Parathyroid adenoma (tissue), 2 donors: ENCODE measurements around the gene PEPD.

ENCODE experiments used
- H2AFZ ChIP-seq: fragments of 300-600 bp; sonication (generic); one replicate; pipeline ENCODE4 v1.7.0; 2017; ENCODE audit warnings: antibody characterized with exemption, mild to moderate bottlenecking
- H3K27ac ChIP-seq: fragments of 300-600 bp; sonication (generic); one replicate; pipeline ENCODE4 v1.7.0; 2017
- H3K27me3 ChIP-seq: fragments of 300-600 bp; sonication (generic); one replicate; pipeline ENCODE4 v1.7.0; 2017; ENCODE audit warnings: low read length; ENCODE audit not compliant: control insufficient read depth, insufficient read depth
- H3K36me3 ChIP-seq: fragments of 300-600 bp; sonication (generic); one replicate; pipeline ENCODE4 v1.7.0; 2017; ENCODE audit warnings: low read length; ENCODE audit not compliant: control insufficient read depth, insufficient read depth
- H3K4me1 ChIP-seq: fragments of 300-600 bp; sonication (generic); one replicate; pipeline ENCODE4 v1.7.0; 2017; ENCODE audit warnings: control low read depth
- H3K4me2 ChIP-seq: fragments of 300-600 bp; sonication (generic); one replicate; pipeline ENCODE4 v1.7.0; 2017; ENCODE audit warnings: low read length
- H3K4me3 ChIP-seq: fragments of 300-600 bp; sonication (generic); one replicate; pipeline ENCODE4 v1.7.0; 2017; ENCODE audit warnings: low read depth, low read length
- H3K79me2 ChIP-seq: fragments of 300-600 bp; sonication (generic); one replicate; pipeline ENCODE4 v1.7.0; 2017; ENCODE audit warnings: control low read depth
- H3K9ac ChIP-seq: fragments of 300-600 bp; sonication (generic); one replicate; pipeline ENCODE4 v1.7.0; 2017; ENCODE audit warnings: mild to moderate bottlenecking
- H3K9me3 ChIP-seq: fragments of 300-600 bp; sonication (generic); one replicate; pipeline ENCODE4 v1.7.0; 2017; ENCODE audit warnings: low read length; ENCODE audit not compliant: control insufficient read depth
- CTCF ChIP-seq: fragments of 300-600 bp; sonication (generic); IDR thresholded peaks from one replicate; pipeline ENCODE4 v1.7.0; 2017; ENCODE audit warnings: antibody characterized with exemption, mild to moderate bottlenecking
- donor health status: primary hyperparathyroidism.

Gene PEPD

DNA sequence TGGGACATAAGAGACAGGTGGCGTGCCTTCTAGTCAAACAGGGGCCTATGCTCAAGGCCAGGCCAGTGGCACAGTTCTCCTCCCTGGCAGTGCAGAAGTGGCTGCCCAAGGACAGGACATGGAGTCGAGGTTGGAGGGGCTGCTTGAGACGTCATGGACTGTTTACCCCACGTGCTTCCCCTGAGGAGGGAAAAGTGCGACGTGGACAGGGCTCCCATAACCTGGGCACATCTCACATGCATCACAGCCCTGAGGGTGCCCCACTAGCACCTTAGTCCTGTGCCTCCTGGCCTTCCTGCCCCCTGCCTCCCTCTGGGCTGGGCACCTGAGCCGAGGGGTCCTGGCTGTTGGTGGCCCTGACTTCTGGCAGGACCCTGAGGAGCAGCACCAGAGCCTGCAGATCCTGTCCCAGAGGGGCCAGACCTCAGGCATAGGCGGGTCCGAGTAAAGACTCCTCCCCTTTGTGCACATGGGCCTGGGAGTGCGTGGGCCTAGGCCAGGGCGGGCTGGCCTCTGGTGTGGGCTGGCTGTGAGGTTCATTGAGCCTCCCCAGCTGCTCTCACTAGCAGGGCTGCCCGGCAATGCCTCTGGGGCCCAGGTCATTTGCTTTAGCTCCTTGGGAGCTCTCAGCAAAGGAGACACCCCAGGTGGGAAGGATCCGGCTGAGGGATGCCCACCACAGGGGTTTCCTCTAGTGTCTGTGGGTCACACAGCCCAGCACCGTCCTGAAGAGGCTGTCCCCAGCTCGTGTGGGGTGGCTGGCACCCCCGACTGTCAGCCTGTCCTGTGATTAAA, 82.4 kb downstream of the PEPD start:
- Histone ChIP-seq H3K4me2 (no peak overlapping the region), H3K79me2 (no peaks in the 10 kb centered on the region), H3K4me1 (no peaks in the 10 kb centered on the region), H3K36me3 (no peaks in the 10 kb centered on the region), H3K27ac (no peak overlapping the region), H3K9ac (no peak overlapping the region), H2AFZ (no peak overlapping the region), H3K27me3 (no peaks in the 10 kb centered on the region), H3K9me3 (no peaks in the 10 kb centered on the region), H3K4me3 (no peak overlapping the region)
- TF ChIP-seq CTCF, result no peak

GRCh38 chr19:33437821-33438671, 83.5 kb downstream of the PEPD start:
- Histone ChIP-seq H2AFZ (no peak overlapping the region), H3K27ac (no peak overlapping the region), H3K4me2 (no peak overlapping the region), H3K27me3 (no peaks in the 10 kb centered on the region), H3K79me2 (no peaks in the 10 kb centered on the region), H3K4me1 (no peaks in the 10 kb centered on the region), H3K9ac (no peak overlapping the region), H3K9me3 (no peaks in the 10 kb centered on the region), H3K4me3 (no peak overlapping the region), H3K36me3 (no peaks in the 10 kb centered on the region)
- no peak for TF ChIP-seq CTCF

GRCh38 chr19:33437393-33437820, 84.2 kb downstream of the PEPD start:
- Histone ChIP-seq H3K4me3 (no peak overlapping the region), H3K27me3 (no peaks in the 10 kb centered on the region), H2AFZ (no peak overlapping the region), H3K36me3 (no peaks in the 10 kb centered on the region), H3K9me3 (no peaks in the 10 kb centered on the region), H3K4me1 (no peaks in the 10 kb centered on the region), H3K79me2 (no peaks in the 10 kb centered on the region), H3K27ac (no peak overlapping the region), H3K9ac (no peak overlapping the region), H3K4me2 (no peak overlapping the region)
- no peak for TF ChIP-seq CTCF

DNA sequence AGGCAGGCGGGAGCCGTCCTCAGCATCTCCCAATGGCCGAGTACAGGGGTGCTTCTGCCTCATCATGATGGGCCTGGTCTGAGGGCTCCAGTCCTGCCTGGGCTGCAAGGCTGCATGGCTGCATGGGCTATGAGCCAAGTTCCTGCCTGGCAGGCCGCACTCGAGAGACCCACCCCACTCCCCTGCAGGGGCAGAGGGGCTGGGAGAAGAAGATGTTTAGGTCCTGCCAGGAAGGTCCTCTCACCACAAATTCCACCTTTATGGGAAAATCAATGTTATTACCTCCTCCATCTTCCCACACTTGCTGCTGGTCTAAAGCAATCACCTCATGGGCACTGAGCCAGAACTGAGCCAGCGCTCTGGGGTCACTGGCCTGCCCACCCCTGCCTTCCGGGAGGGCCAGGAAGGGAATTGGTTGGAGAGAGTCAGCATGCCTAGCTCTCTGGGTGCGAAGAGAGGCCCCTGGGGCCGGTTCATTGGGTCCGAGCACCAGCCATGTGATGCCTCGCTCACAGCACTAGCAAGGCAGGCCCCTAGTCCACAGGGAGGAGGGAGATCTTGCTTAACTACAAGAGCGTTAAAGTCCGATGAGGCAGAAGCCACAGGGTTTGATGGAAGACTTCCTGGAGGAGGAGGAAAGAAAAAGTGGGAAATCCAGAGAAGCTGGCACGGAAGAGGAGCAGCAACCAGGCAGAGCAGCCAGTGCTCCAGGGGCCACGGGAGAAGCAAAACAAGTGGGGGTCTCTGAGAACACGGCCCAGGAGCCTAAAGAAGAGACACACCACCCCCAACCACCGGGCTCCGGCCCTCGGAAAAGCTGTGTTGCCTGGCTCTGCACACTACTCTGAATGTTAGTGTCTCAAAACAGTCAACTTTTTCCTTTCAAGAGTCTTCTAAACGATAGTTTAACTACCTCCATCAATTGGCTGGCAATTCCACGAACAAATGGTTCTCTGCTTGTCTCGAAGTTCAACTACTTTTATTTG, 84.9 kb downstream of the PEPD start:
- Histone ChIP-seq H3K4me1 (no peaks in the 10 kb centered on the region), H3K4me2 (no peak overlapping the region), H3K4me3 (no peak overlapping the region), H3K36me3 (no peaks in the 10 kb centered on the region), H3K9me3 (no peaks in the 10 kb centered on the region), H3K27me3 (no peaks in the 10 kb centered on the region), H3K9ac (no peak overlapping the region), H3K79me2 (no peaks in the 10 kb centered on the region), H2AFZ (no peak overlapping the region), H3K27ac (no peak overlapping the region)
- no peak for TF ChIP-seq CTCF
